GDM1 (cell line): Measurements from ENCODE around the gene PARP1.
"Not testable (repeated sequence)": the region's sequence is repeated elsewhere in the genome, so short reads cannot be mapped to it uniquely, and the experiment has no call there.

Experiments used
- DNase-seq: peaks from one replicate; lab custom pipeline; 2025; lab: John Stamatoyannopoulos, UW

PARP1 gene

GRCh38 chr1:226349801-226350518 lies 57.9 kb downstream of the PARP1 start:
- peak; percentile 75 for DNase-seq

- no peak for DNase-seq
These were observed 58.8 kb downstream of the PARP1 start for GRCh38 chr1:226349081-226349480.

GRCh38 chr1:226344441-226345259 lies 63.2 kb downstream of the PARP1 start:
- DNase-seq, result no peak

GRCh38 chr1:226342656-226343055 lies 65.2 kb downstream of the PARP1 start:
- DNase-seq, result no peak

GRCh38 chr1:226340111-226340510 lies 67.8 kb downstream of the PARP1 start:
- DNase-seq, result not testable (repeated sequence)

GRCh38 chr1:226337276-226337875 lies 70.5 kb downstream of the PARP1 start:
- no peak for DNase-seq

GRCh38 chr1:226335661-226336060 lies 72.2 kb downstream of the PARP1 start:
- DNase-seq, result no peak

GRCh38 chr1:226332947-226333346 lies 74.9 kb downstream of the PARP1 start:
- no peak for DNase-seq

GRCh38 chr1:226329237-226329636 lies 78.7 kb downstream of the PARP1 start:
- no peak for DNase-seq

GRCh38 chr1:226327761-226328162 lies 80.1 kb downstream of the PARP1 start:
- no peak for DNase-seq

- DNase-seq, result no peak
These were observed 82.7 kb downstream of the PARP1 start for GRCh38 chr1:226325178-226325577.

GRCh38 chr1:226324479-226324878 lies 83.4 kb downstream of the PARP1 start:
- no peak for DNase-seq

- no peak for DNase-seq
These were observed 84.9 kb downstream of the PARP1 start for GRCh38 chr1:226322986-226323385.

- no peak for DNase-seq
These were observed 87.0 kb downstream of the PARP1 start for GRCh38 chr1:226320930-226321329.

GRCh38 chr1:226318471-226318870 lies 89.4 kb downstream of the PARP1 start:
- no peak for DNase-seq

- no peak for DNase-seq
These were observed 93.8 kb downstream of the PARP1 start for GRCh38 chr1:226314055-226314454.

- no peak for DNase-seq
These were observed 95.8 kb downstream of the PARP1 start for GRCh38 chr1:226312065-226312464.

GRCh38 chr1:226311376-226311775 lies 96.5 kb downstream of the PARP1 start:
- no peak for DNase-seq
